22Rv1 (cell line): ENCODE data around the gene HLA-E.
A peak's percentile ranks its signal among the peaks of the same experiment; 100 is the strongest.
"Not testable (repeated sequence)": the region's sequence is repeated elsewhere in the genome, so short reads cannot be mapped to it uniquely, and the experiment has no call there.

ENCODE experiments used
- H3K27ac ChIP-seq: fragments of 450-650 bp; 2 replicates; pipeline ENCODE4 v1.5.1; 2017
- ZFX ChIP-seq: fragments of 450-650 bp; IDR thresholded peaks from 2 replicates; pipeline ENCODE4 v1.6.1; 2017; ENCODE audit warnings: antibody characterized with exemption, borderline replicate concordance
- TF ChIP-seq, protein P1 (sequence below): fragments of 450-650 bp; IDR thresholded peaks from 2 replicates; pipeline ENCODE4 v1.5.1; 2017; ENCODE audit warnings: mild to moderate bottlenecking

The HLA-E gene

DNA sequence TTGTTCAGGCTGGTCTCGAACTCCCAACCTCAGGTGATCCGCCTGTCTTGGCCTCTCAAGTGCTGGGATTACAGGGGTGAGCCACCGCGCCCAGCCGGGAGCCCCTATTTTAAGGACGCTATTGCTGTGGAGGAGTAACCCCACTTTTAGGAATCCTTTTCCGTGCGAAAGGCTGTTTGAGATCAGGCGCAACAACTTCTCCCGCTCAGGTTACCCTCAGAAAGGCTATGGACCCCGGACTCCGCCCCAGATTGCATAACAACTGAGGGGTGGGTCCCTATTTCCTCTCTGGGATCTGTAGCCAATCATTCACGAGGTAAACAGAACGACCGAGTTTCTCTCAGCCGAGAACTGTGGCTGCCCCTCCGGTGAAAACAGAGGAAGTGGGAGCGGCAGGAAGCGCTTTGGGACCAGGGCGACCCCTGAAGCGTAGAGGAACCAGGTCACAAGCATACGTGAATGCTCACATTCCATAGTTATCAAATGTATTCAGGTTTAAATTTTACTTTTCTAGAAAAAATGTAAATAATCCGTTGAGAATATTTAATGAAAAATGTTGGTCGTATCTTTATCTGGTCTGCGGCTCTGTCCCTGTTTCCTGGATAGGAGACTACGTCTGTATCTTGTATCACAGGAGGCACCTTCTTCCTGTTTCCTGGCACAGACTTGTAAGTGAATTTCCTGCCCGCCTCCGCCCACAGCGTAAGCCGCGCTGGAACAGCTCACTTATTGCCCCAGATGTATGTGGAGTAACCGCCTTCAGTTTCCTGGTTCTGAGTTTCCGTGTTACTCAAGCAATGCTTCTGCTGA, 26.8 kb downstream of the HLA-E start:
- H3K27ac ChIP-seq = peak overlapping the region; percentile 73
- TF ChIP-seq ZFX = no peak
- TF ChIP-seq, protein P1, sequence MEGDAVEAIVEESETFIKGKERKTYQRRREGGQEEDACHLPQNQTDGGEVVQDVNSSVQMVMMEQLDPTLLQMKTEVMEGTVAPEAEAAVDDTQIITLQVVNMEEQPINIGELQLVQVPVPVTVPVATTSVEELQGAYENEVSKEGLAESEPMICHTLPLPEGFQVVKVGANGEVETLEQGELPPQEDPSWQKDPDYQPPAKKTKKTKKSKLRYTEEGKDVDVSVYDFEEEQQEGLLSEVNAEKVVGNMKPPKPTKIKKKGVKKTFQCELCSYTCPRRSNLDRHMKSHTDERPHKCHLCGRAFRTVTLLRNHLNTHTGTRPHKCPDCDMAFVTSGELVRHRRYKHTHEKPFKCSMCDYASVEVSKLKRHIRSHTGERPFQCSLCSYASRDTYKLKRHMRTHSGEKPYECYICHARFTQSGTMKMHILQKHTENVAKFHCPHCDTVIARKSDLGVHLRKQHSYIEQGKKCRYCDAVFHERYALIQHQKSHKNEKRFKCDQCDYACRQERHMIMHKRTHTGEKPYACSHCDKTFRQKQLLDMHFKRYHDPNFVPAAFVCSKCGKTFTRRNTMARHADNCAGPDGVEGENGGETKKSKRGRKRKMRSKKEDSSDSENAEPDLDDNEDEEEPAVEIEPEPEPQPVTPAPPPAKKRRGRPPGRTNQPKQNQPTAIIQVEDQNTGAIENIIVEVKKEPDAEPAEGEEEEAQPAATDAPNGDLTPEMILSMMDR = no peak

DNA sequence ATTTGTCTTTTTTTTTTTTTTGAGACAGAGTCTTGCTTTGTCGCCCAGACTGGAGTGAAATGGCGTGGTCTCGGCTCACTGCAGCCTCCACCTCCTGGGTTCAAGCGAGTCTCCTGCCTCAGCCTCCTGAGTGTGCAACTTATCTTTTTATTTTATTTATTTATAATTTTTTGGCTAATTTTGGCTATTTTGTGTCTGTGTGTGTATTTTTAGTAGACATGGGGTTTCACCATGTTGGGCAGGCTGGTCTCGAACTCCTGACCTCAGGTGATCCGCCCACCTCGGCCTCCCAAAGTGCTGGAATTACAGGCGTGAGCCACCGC, 27.4 kb downstream of the HLA-E start:
- peak overlapping the region; percentile 73 for H3K27ac ChIP-seq

DNA sequence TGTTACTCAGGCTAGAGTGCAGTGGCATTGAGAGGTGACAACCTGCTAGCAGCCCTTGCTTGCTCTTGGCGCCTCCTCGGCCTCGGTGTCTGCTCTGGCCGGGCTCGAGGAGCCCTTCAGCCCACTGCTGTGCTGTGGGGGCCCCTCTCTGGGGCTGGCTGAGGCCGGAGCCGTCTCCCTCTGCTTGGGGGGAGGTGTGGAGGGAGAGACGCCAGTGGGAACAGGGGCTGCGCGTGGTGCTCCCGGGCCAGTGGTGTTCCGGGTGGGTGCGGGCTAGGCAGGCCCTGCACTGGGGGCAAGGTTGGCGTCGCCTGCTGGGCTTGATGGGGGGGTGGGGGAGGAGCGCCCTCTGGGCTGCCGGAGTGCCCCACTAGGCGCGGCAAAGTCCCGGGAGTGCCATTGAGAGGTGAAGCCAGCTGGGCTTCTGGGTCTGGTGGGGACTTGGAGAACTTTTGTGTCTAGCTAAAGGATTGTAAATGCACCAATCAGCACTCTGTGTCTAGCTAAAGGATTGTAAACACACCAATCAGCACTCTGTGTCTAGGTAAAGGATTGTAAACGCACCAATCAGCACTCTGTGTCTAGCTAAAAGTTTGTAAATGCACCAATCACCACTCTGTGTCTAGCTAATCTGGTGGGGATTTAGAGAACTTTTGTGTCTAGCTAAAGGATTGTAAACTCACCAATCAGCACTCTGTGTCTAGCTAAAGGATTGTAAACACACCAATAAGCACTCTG, 28.6 kb downstream of the HLA-E start:
- not testable (repeated sequence) for H3K27ac ChIP-seq

DNA sequence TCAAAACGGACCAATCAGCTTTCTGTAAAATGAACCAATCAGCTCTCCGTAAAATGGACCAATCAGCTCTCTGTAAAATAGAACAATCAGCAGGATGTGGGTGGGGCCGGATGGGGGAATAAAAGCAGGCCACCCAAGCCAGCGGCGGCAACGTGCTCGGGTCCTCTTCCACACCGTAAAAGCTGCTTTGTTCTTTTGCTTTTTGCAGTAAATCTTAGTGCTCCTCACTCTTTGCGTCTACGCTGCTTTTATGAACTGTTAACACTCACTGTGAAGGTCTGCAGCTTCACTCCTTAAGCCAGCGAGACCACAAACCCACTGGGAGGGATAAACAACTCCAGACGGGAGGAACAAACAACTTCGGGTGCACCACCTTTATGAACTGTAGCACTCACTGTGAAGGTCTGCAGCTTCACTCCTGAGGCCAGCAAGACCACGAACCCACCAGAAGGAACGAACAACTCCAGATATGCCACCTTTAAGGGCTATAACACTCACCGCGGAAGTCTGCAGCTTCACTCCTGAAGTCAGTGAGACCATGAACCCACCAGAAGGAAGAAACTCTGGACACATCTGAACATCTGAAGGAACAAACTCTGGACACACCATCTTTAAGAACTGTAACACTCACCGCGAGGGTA, 29.3 kb downstream of the HLA-E start:
- H3K27ac ChIP-seq = not testable (repeated sequence)

DNA sequence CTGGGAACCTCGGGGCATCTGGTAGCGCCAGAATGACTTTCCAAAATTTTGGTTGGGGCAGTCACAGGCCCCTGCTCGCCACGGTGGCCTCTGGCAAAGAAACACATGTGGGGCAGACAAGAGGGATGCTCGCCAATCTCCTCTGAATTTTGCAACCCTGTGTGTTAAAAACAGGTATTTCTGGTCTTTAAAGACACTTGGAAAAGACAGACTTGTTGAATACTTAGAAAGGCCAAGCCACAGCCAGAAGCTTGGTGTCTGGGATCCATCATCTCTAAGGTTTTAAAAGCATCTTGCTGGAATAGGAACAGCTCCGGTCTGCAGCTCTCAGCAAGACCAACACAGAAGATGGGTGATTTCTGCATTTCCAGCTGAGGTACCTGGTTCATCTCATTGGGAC, 31.2 kb downstream of the HLA-E start:
- no peak overlapping the region for H3K27ac ChIP-seq
- TF ChIP-seq, protein P1 = no peak
- TF ChIP-seq ZFX = no peak

DNA sequence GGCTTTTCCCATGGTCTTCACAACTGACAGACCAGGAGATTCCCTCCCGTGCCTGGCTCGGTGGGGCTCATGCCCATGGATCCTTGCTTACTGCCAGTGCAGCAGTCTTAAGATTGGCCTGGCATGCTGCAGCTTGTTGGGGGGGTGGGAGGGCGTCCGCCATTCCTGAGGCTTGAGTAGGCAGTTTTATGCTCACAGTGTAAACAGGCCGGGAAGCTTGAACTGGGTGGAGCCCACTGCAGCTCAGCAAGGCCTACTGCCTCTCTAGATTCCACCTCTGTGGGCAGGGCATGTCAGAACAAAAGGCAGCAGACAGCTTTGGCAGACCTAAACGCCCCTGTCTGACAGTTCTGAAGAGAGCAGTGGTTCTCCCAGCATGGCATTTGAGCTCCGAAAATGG, 31.8 kb downstream of the HLA-E start:
- H3K27ac ChIP-seq = not testable (repeated sequence)

DNA sequence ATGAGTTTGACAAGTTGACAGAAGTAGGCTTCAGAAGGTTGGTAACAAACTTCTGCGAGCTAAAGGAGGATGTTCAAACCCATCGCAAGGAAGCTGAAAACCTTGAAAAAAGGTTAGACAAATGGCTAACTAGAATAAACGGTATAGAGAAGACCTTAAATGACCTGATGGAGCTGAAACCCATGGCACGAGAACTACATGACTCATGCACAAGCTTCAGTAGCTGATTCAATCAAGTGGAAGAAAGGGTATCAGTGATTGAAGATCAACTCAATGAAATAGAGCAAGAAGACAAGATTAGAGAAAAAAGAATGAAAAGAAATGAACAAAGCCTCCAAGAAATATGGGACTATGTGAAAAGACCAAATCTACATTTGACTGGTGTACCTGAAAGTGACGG, 32.6 kb downstream of the HLA-E start:
- H3K27ac ChIP-seq = not testable (repeated sequence)

DNA sequence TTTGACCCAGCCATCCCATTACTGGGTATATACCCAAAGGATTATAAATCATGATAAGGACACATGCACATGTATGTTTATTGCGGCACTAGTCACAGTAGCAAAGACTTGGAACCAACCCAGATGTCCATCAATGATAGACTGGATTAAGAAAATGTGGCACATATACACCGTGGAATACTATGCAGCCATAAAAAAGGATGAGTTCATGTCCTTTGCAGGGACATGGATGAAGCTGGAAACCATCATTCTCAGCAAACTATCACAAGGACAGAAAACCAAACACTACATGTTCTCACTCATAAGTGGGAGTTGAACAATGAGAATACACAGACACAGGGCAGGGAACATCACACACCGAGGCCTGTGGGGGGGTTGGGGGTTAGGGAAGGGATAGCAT, 37.1 kb downstream of the HLA-E start:
- not testable (repeated sequence) for H3K27ac ChIP-seq

DNA sequence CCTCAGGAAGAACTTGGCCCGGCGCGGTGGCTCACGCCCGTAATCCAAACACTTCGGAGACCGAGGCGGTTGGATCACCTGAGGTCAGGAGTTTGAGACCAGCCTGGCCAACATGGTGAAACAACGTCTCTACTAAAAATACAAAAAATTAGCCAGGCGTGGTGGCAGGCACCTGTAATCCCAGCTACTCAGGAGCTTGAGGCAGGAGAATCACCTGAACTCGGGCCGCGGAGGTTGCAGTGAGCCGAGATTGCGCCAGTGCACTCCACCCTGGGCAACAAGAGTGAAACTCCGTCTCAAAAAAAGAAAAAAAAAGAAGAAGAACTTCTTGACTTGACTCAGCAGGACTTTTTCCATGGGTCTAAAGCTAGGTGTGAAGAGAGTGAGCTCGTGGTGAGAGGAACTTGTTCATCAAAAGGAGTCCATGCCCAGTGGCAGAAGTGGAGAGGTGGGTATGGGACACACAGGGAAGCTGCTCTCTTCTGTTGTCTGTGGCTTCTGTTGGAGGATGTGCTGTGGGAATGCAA, 40.1 kb downstream of the HLA-E start:
- not testable (repeated sequence) for H3K27ac ChIP-seq

DNA sequence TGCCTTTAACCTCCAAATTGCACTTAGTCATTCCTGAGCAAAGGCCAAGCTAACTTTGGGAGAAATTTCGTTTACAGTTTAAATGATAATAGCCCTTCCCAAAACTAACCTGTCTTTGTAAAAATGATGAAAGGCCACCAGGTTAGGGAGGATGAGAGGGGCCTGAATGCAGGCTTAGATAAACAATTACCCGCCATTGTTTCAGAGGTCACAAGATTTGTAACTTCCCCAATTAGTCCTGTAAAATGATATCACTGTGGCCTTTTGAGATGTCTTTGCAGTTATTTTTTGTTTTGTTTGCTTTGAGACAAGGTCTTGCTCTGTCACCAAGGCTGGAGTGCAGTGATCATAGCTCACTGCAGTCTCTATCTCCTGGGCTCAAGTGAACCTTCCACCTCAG, 40.7 kb downstream of the HLA-E start:
- TF ChIP-seq, protein P1 = no peak
- TF ChIP-seq ZFX = no peak
- no peak overlapping the region for H3K27ac ChIP-seq

DNA sequence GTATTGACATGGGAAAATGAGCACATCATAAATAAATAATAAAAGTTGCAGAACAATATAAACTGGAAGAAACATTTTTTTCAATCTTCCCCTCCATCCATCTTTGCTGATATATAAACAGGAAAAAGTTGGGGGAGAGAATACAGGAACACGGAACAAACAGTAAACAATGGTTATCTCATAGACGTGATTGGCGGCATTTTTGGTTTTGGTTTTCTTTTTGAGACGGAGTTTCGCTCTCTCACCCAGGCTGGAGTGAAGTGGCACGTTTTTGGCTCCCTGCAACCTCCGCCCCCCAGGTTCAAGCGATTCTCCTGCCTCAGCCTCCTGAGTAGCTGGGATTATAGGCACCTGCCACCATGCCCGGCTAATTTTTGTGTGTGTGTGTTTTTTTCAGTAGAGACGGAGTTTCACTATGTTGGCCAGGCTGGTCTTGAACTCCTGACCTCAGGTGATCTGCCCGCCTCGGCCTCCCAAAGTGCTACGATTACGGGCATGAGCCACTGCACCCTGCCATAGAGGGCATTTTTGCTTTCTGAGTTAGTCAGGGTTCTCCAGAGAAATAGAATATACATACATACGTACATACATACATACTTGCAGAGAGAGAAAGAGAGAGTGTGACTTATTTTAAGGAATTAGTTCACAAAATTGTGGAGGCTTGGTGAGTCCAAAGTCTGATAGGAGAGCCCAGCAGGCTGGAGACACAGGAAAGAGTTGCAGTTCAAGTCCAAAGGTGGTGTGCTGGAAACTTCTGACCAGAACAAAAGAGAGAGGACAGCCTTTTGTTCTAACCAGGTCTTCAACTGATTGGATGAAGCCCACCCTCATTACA, 44.4 kb downstream of the HLA-E start:
- no peak overlapping the region for H3K27ac ChIP-seq
- TF ChIP-seq ZFX = no peak
- TF ChIP-seq, protein P1 = no peak
